GM03348 (cell line): ENCODE results near the gene CDH5.
A peak's percentile ranks its signal among the peaks of the same experiment; 100 is the strongest.

Source experiments
- DNase-seq: peaks from one replicate; pipeline ENCODE4 v3.0.0; 2012; ENCODE audit warnings: low spot score

Gene CDH5

GRCh38 chr16:66374176-66374575, 7.7 kb downstream of the CDH5 start:
- DNase-seq: no peak

- no peak for DNase-seq
Observed at GRCh38 chr16:66375451-66375850, 9.0 kb downstream of the CDH5 start.

GRCh38 chr16:66376114-66376513, 9.6 kb downstream of the CDH5 start:
- no peak for DNase-seq

DNA sequence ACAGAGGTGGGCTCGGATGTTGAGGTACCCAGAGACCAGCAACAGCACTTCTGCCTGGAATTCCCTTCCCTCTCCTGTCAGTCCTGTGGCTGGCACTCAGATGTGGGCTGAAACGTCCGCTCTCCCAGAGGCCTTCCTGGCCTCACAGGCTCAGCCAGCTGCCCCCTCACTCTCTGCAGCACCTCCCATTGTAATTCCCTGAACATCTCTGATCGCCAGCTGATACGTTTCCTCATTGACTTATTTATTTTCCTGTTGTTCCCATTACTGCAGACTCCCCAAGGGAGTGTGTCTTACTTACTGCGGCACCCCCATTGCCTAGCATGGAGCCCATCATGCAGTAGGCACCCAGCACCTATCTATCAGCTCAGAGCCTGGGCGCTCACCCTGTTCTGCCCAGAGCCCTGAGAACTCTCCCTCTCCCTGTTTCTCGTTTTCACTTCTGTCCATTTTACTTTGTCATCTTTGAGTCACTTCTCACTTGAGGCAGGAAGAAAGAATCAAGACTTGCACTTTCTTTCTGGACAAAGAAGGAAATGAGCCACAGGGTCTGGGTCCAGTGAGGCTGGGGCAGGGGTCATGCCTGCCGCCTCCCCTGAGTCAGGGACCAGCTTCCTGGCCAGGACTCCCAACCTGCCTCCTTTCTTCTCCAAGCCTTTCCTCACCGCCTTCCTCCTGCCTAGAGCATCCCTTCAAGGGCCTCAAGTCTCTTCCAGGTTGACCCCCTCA, 10.2 kb downstream of the CDH5 start:
- no peak for DNase-seq

GRCh38 chr16:66377324-66377723, 10.8 kb downstream of the CDH5 start:
- DNase-seq: no peak

DNA sequence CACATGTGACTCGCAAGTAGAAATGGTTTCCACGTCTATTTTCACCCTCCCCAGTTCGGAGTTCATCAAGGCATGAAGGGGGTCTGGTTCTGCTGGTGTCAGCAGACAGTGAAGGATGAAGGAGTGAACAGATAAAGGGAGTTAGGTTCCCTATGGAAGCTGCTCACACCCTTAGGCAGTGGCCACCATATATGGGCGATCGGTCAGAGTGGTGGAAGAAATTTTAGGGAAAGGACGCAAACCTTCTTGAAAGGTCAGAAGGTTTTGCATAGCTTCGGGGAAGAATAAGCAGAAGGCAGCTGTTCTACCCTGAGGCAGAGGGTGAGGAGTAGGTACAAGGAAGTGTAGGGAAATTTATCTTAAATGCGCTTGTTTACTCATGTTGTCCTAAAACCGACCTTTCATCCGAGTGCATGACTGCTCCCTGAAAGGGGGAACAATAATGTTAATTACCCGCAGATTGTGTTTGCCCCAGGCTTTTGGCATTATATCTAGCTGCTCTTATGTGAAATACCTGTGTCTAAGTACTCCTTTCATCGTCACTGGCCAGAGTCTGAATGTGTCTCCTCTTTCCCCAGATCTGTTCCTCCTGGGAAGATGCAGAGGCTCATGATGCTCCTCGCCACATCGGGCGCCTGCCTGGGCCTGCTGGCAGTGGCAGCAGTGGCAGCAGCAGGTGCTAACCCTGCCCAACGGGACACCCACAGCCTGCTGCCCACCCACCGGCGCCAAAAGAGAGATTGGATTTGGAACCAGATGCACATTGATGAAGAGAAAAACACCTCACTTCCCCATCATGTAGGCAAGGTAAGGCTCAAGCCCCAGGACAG, 12.5 kb downstream of the CDH5 start:
- no peak for DNase-seq

DNA sequence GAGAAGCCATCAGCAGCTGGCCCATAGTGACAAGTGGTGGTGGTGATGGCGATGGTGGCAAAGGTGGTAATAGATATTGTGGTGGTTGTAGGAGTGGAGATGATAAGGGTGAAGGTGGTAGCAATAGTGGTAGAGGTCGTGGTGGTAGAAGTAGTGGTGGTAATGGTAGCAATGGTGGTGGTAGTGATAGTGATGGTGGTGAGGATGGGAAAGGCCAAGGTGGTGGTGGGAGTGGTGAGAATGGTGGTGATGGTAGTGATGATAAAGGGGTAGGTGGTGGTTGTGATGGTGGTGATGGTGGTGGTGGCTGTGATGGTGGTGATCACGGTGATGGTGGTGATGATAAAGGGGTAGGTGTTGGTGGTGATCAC, 13.1 kb downstream of the CDH5 start:
- DNase-seq: no peak

GRCh38 chr16:66380421-66380820, 13.9 kb downstream of the CDH5 start:
- DNase-seq: no peak

GRCh38 chr16:66381585-66382170, 15.2 kb downstream of the CDH5 start:
- no peak for DNase-seq

DNA sequence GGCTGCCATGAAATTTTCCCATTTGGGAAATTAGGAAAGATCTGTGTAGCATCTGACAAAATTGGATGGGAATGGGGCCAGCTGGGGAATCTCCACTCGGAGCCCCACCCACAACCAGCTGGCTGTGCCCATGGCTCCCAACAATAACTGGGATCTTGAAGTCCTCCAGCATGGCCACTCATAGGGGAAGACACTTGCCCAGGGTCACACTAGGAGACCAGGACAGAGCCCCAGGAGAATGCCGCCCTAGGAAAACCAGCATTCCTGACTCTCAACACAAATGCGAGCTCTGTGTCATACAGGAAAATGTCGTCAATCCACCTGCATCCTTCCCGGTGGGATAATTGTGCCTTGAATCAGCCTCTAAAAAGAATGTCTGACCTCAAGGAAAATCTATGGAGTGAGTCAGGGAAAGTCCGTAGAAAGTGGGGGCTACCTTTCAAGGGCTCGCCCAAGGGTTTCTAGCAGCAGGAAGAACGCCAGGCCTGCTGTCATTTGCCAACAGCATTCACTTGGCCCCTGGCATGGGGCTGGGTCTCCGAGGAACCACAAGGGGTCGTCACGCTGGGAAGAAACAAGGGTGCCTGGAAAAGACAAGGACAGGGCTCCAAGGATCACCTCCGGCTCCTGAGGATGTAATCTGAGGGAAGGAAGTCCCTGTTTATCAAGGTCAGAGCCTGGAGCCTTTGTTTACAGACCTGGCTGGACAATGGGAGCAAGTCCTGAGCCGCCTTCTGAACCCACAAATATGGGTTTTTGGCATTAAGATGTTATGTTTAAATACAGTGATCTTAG, 15.9 kb downstream of the CDH5 start:
- peak; percentile 40 for DNase-seq

- DNase-seq: peak; percentile 59
Observed at GRCh38 chr16:66382966-66383299, 16.4 kb downstream of the CDH5 start.

DNA sequence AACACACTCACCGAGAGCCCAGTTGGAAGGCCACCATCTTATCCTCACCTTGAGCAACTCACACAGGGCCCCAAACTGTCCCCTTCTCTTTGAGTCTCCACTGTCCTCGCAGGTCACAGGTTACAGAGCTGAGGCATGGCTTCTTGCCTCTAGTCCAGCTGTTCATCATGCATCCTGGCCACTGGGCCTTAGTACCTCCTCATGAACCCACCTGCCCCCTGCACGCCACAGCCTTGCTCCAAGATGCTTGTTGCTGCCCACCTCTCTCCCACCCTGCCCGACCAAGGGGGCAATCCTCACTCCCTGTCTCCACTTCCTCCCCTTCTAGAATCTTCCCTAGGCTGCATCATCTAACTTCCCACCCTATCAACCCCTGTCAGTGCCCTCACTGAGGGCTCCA, 17.1 kb downstream of the CDH5 start:
- no peak for DNase-seq

- DNase-seq: no peak
Observed at GRCh38 chr16:66385415-66385814, 18.9 kb downstream of the CDH5 start.

- no peak for DNase-seq
Observed at GRCh38 chr16:66386629-66387622, 20.4 kb downstream of the CDH5 start.

DNA sequence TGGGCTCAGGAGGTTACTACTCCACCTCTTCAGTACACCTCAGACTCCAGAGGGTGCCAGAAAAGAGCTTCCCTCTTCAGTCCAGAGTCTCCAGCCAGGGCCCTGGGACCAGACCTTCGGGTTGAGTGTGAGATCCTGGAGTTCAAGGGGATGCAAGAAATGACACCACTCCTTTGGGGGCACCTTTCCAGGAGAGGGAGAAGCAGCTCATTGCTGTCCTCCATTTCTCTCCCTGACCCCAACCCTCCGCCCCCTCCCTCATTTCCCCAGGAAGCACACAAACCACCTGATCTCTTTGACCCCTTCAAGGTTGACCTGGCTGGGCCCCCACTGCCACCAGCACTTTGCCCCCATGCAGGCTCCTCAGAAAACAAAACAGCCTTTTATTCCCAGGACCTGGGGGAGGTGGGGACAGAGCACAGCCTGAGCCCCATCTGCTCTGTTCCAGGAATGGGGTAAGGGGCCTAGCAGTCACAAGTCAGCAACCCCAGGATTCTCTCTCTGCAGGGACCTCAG, 21.4 kb downstream of the CDH5 start:
- DNase-seq: no peak

DNA sequence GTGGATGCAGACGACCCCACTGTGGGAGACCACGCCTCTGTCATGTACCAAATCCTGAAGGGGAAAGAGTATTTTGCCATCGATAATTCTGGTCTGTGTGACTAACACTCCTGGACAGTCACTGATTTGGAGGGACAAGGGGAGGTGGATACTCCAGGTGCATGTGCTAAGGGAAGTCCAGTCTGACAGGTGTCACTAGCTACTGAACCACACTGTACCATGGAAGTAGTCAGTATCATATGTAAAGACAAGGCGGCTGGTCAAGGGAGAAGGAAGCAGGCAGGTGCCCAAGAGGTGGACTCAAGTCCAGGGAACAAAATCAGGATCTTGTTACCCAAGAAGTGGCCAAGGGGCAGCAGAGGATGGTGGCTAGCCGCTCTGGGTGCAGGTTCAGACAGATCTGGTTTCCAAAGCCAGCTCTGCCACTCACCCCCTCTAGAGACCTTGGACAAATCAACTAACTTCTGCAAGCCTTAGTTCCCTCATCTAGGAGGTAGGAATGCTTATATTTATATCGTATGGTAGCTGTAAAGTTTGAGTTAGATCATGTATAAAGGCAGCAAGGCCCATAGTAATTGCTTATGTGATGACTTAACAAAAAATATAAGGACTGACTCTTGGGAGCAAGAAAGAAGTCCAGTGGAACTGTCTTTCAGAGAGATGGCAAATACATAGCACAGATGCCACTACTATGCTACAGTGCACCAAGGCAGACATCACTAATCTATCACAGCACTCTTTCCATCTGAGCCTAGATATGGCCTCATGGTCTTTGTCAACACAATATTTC, 22.1 kb downstream of the CDH5 start:
- no peak for DNase-seq

GRCh38 chr16:66389256-66390176, 23.0 kb downstream of the CDH5 start:
- DNase-seq: no peak

DNA sequence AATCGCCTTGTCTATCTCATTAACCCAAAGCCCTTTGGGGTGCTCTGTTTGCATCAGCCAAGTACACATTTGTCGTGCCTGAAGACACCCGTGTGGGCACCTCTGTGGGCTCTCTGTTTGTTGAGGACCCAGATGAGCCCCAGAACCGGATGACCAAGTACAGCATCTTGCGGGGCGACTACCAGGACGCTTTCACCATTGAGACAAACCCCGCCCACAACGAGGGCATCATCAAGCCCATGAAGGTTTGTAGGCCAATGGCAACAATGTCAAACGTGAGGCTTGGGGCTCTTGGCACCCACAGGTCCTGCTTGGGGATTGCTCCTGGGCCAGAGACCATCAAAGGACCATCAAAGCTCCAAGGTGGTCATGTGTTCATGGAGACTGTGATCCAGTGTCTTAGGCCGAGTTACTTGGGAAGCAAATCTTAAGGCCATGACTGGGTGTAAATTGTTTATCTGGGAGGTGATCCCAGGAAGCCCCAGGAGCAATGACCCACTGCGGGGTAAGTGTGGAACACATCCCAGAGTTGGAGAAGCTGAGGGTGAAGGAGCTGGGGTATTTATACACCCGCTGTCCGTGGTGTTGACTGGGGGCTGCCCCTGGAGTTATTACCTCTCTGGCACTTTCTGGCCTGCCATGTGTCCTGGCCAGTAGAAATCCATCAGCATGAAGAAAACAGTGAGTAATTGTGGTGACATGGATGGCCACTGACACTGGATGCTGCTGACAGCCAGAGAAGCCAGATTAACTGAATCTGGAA, 24.0 kb downstream of the CDH5 start:
- DNase-seq: no peak
